Measurements from ENCODE around the gene GNG13.
A peak's percentile ranks its signal among the peaks of the same experiment; 100 is the strongest.

GNG13 gene

GRCh38 chr16:793414-793813, 7.1 kb downstream of the GNG13 start:
- DNase-seq, result no peak

GRCh38 chr16:792221-792995, 8.1 kb downstream of the GNG13 start:
- DNase-seq, result no peak

GRCh38 chr16:791131-791530, 9.4 kb downstream of the GNG13 start:
- DNase-seq, result no peak

- no peak for DNase-seq
Measured at GRCh38 chr16:790086-790485, 10.4 kb downstream of the GNG13 start.

- DNase-seq, result no peak
Measured at GRCh38 chr16:789191-789850, 11.2 kb downstream of the GNG13 start.

- peak; percentile 74 to 82 for DNase-seq
Measured at GRCh38 chr16:788399-789126, 12.0 kb downstream of the GNG13 start, which contains the start of gene CHTF18. Gene CHTF18, plus strand, starts transcription at chr16:788620. Its CDS starts 65 bp downstream, at chr16:788685.

GRCh38 chr16:787978-788398, 12.5 kb downstream of the GNG13 start, which contains the start of gene RPUSD1:
Gene RPUSD1, minus strand, starts transcription at chr16:788381. Its CDS starts 644 bp downstream, at chr16:787737.
- no peak for DNase-seq

GRCh38 chr16:787321-787966, 13.1 kb downstream of the GNG13 start:
- no peak for DNase-seq

- no peak for DNase-seq
Measured at GRCh38 chr16:785563-786535, 14.7 kb downstream of the GNG13 start.

- DNase-seq, result no peak
Measured at GRCh38 chr16:784431-784830, 16.1 kb downstream of the GNG13 start.

GRCh38 chr16:783404-784161, 17.0 kb downstream of the GNG13 start:
- DNase-seq, result no peak

GRCh38 chr16:782766-783403, 17.6 kb downstream of the GNG13 start:
- no peak for DNase-seq

- DNase-seq, result no peak
Measured at GRCh38 chr16:782258-782657, 18.3 kb downstream of the GNG13 start.

- DNase-seq, result no peak
Measured at GRCh38 chr16:781346-782010, 19.1 kb downstream of the GNG13 start.

GRCh38 chr16:780296-780695, 20.2 kb downstream of the GNG13 start:
- no peak for DNase-seq

GRCh38 chr16:779561-779960, 21.0 kb downstream of the GNG13 start:
- no peak for DNase-seq

- no peak for DNase-seq
Measured at GRCh38 chr16:778909-779527, 21.5 kb downstream of the GNG13 start.

GRCh38 chr16:778447-778846, 22.1 kb downstream of the GNG13 start:
- no peak for DNase-seq

- DNase-seq, result no peak
Measured at GRCh38 chr16:777826-778225, 22.7 kb downstream of the GNG13 start.
